Endometrium (tissue), 2 donors: ENCODE results near the gene TM7SF2.

Experiments used
- FAIRE-seq: peaks from 2 replicates; lab custom pipeline; 2012; peaks lifted over from hg19 to GRCh38; lab: Jason Lieb, UNC
- donor health status: control.
- donor health status: control.

Gene TM7SF2

DNA sequence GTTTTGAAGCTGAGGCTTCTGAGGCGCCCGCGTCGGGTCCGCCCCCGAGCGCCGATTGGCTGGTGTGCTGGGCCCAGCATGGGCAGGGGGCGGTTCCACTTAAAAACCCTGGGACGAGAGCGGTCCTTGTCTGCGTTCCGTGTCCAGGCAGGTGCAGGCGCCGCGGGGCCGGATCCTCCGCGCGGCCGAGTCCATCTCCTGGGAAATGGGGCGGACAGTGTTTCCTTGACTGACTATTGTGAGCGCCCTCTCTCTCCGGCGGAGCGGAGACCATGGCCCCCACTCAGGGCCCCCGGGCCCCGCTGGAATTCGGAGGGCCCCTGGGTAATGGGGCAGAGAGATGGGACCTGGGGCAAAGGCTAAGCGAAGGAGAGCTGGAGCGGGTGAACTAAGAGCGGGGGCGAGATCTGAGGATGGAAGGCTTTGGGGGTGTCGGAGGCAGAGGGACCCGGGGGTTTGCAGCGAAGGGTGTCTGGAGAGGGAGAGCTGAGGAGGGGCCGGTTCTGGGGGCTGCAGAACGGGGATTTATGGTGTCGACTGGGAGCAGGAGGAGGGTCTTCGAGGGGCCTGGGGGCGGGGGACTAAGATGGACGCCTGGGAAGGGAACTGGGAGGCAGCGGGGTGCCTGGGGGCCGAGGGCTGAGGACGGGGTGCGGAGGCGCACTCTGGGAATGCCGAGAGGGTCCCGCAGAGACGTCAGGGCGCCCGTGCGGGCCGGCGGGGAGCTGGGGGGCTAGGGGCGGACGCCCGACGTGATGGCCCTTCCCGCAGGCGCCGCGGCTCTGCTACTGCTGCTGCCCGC, at the start of gene TM7SF2:
Gene TM7SF2, plus strand, starts transcription at position 129 of the 802 bp plus-strand sequence. Its CDS starts 144 bp downstream, at position 273.
- peak; percentile 74 for FAIRE-seq

GRCh38 chr11:65063532-65063931, 48.1 kb upstream of the TM7SF2 start:
- no peak for FAIRE-seq

- FAIRE-seq, result no peak
These were observed 46.8 kb upstream of the TM7SF2 start for GRCh38 chr11:65064847-65065240.

DNA sequence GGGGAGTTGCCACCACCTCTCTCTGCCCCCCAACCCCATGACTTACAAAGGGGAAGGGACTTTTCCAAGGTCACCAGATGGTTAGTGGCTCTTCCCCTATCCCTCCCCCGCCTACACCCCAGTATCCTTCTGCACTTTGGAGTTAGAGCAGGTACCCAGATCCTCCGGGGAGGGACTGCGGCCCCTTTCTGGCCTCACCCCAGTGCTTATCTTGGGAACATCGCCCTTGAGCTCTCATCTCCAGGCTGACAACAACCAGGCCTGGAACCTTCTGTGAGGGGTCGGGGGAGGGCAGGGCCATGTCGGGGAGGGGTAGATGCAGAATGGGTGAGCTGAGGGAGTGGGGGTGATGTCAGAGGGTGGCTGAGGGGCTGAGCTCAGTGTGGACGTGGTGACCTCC, 45.8 kb upstream of the TM7SF2 start:
- FAIRE-seq, result no peak

GRCh38 chr11:65066315-65066714, 45.4 kb upstream of the TM7SF2 start:
- no peak for FAIRE-seq

GRCh38 chr11:65066805-65067291, 44.8 kb upstream of the TM7SF2 start:
- FAIRE-seq, result no peak

DNA sequence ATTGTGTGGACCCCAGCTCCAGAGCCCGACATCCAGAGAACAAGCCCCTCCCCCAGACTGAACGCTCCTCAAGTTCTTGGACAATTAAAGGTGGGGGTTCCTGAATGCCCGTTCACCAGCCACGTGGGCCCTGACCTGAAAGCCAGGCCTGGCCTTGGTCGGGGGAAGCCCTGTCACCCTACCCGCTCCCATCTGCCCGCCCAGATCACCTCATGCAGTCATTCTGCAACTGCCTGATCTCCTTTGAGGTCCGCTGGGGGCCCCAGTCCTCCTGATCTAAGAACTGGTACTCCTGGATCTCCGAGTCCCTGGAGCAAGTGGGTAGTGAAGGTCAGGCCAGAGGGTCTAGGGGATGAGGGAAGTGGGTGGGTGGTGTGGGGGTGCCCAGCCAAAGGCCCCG, 44.2 kb upstream of the TM7SF2 start:
- no peak for FAIRE-seq

- FAIRE-seq, result no peak
These were observed 42.5 kb upstream of the TM7SF2 start for GRCh38 chr11:65069217-65069616.

DNA sequence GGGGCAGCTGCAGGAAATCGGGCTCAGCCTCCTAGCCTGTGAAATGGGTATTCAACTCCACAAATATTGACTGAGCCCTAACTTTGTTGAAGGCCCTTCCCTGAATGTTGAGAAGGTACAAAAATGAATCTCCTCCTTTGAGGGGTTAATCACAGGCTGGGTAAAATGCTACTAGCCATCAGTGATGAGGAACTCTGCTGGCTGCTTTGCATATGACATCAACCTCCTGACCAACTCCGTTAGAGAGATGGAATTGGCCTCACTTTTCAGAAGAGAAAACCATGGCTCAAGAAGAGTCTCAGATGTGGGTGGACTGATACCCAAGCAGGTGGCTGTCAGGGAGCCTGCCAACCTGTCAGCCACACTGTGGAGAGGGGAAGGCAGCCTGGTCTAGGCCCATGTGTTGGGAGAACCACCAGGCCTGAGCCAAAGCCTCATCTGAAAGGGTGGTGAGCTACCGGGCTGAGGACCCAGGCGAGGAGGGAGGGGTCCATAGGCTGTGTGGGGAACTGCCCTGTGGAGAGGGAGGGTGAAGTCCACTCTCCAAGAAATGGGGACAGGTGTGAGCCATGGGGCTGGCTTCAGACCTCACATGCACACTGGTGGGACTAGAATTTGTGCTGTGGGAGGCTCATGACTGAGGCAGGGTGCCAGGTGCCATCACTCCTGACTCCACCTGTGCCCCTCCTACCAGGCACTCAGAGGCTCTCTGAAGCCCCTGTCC, 39.6 kb upstream of the TM7SF2 start:
- no peak for FAIRE-seq

DNA sequence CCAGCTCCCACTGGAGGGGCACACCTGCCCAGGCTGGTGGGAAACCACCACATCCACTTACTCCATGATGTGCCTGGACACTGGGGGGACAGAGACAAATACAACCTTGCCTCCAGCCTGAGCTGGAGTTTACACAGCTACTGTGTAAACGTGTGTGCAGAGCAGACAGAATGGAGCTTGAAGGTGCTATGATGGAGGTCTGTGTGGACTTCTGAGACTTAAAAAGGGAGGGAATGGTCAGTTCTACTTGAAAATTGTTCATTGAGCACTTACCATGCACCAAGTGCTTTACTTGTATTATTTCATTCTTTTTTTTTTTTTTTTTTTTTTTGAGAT, 39.1 kb upstream of the TM7SF2 start:
- FAIRE-seq, result no peak

GRCh38 chr11:65077451-65077850, 34.2 kb upstream of the TM7SF2 start:
- no peak for FAIRE-seq

DNA sequence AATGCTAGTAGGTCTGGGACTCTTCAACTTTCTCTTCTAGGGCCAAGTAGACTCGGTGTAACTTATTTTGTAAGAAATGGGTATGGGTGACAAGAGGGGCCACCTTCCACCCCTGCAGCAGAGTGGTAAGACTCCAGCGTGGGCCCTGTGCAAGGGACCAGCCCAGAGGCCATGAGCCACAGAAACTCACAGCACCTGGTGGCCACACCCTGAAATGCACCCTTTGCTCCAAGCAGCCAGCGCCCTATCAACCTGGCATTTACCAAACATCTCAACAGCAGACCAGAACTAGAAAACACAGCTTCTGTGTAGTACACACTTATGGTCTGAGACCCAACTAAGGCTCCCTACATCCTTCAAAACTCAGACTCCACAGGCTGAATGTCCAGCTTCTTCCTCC, 33.5 kb upstream of the TM7SF2 start:
- no peak for FAIRE-seq

- FAIRE-seq, result no peak
These were observed 32.8 kb upstream of the TM7SF2 start for GRCh38 chr11:65078786-65079342.

DNA sequence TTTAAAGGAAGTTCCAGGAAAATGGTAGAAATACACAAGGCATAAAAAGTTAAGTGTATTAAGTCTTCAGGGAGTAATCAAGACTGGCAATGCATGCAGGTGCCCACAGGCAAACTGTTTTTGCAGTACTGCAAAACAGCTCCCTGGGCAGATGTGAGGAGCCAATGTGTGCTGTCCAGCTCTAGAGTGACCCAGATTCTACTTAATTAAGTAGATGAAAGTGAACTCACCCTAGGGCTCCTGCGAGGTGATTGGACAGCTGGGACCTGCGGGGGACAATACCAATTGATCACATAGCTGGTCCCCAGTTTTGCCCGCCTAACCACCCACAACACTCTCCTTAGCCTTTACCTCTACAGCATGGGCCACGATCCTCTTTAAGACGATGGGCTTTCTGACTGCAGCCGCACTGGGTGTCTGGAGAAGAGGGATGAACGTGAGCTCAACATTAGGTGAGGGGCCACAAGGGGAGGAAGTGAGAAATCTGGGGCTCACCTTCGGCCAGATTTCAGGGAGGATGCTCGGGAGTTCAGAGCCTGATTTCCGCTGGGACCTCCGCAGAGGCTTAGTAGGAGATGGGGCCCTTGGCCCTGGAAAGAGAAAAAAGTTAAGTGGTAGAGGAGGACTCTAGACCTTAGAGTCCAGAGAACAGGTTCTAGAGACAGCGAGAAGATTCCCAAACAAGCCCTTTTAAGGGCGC, 28.4 kb upstream of the TM7SF2 start:
- no peak for FAIRE-seq

DNA sequence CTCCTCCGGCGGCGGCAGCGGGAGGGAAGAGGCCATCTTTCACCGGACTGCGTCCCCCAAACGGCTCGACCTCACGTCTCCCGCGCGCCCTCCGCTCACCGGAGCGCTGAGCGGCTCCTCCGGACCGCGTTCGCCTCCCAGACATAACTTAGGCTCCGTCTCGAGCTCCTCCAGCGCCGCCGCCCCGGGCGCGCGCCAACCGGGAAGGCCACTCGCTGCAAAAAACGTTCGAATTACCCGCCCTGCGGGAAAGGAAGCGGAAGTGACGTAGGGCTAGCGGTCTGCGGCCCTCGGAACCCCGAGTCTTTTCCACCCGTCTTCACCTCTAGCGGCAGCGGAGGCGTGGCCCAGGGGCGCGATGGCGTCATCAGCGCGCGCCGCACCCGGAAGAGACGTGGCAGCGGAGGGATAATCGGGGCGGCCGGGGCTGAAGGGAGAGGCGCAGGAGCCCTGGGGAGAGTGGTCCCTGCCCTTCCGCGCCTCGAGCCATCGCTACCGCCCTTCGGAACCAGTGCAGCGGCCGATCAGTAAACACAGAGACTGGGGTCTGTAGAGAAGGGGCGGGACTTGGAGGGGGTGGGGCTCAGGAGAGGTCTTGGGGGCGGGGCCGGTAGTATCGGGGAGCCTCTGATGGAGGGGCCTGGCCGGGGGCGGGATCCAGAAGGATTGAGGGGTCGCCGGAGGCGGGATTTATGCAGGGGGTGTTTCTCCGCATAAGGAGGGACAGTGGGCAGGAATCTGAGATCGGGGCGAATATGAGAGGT, 27.7 kb upstream of the TM7SF2 start, which contains the start of the genes CDCA5 and ZFPL1:
Gene CDCA5, minus strand, starts transcription at position 207 of the 764 bp plus-strand sequence. Its CDS starts 62 bp downstream, at position 145.
Gene ZFPL1, plus strand, starts transcription at position 389 of the 764 bp plus-strand sequence. CDS start 477 bp downstream, outside the sequence.
- peak; percentile 82 for FAIRE-seq

GRCh38 chr11:65084598-65085375, 26.9 kb upstream of the TM7SF2 start:
- FAIRE-seq, result no peak

GRCh38 chr11:65085446-65085845, 26.2 kb upstream of the TM7SF2 start:
- FAIRE-seq, result no peak

DNA sequence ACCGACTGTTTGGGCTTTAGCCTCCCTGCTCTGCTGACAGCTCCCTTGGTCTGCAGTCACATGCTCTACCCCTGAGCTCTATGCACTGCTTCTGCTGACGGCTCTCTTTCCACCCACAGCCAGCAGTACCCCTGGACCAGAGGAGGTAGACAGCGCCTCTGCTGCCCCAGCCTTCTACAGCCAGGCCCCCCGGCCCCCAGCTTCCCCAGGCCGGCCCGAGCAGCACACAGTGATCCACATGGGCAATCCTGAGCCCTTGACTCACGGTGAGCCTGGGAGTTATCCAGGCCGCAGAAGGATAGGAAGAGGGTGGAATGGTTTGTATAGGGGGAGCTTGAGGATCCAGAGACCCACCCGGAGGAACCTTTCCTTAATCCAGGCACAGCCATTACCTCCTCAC, 24.9 kb upstream of the TM7SF2 start:
- FAIRE-seq, result no peak

DNA sequence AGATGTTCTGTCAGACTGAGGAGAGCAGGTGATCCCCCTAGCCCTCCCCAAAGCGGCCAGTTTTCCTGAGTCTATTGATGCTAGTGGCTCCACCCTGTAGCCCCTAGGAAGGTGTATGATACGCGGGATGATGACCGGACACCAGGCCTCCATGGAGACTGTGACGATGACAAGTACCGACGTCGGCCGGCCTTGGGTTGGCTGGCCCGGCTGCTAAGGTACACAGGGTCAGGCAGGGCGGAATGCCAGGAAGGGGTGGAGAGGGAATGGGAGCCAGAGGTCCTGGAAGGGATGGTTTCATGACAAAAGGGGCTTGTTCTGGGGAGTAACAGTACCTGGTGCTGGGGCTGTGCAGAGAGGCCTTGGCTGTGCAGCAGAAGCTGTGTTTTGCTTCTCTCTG, 24.5 kb upstream of the TM7SF2 start:
- no peak for FAIRE-seq

DNA sequence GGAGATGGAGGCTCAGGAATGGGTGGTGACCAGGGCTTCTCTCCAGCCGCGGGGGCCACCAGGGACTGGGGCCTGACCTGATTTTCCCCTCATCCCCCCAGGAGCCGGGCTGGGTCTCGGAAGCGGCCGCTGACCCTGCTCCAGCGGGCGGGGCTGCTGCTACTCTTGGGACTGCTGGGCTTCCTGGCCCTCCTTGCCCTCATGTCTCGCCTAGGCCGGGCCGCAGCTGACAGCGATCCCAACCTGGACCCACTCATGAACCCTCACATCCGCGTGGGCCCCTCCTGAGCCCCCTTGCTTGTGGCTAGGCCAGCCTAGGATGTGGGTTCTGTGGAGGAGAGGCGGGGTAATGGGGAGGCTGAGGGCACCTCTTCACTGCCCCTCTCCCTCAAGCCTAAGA, 23.8 kb upstream of the TM7SF2 start:
- no peak for FAIRE-seq

DNA sequence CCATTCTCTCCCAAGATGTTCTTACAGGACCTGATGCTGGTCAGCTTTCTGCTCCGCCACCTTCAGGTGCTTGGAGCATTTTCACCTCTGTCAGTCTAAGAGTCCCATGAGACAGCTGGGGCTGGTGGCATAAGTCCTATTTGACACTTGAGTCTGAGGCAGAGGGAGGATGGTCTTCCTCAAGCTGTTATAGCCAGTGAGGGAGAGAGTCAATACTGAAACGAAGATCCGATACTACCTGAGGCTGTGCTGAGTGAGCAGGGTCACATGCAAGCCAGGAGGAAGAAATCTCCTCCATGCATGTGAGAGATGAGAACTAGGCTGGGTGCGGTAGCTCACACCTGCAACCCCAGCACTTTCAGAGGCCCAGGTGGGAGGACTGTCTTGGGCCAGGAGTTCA, 22.1 kb upstream of the TM7SF2 start:
- no peak for FAIRE-seq
